SK-N-SH treated with all-trans-retinoic acid at 6 μM for 48 hours (cell line): ENCODE results near the gene STS.

ENCODE experiments used
- ARNTL ChIP-seq: fragments of 450-650 bp; formaldehyde crosslinking; IDR thresholded peaks from 2 replicates; pipeline ENCODE4 v1.5.0; 2020; ENCODE audit warnings: low read depth, mild to moderate bottlenecking, moderate library complexity, borderline replicate concordance
- CSRNP3 ChIP-seq: fragments of 250-450 bp; sonication (Bioruptor Pico); IDR thresholded peaks from 2 replicates; pipeline ENCODE4 v1.5.1; 2021; ENCODE audit warnings: mild to moderate bottlenecking, moderate library complexity
- PPARA ChIP-seq: fragments of 250-450 bp; sonication (Bioruptor Pico); IDR thresholded peaks from 2 replicates; pipeline ENCODE4 v1.5.0; 2020; ENCODE audit warnings: mild to moderate bottlenecking, borderline replicate concordance
- ZFP3 ChIP-seq: fragments of 250-450 bp; sonication (Bioruptor Pico); IDR thresholded peaks from 2 replicates; pipeline ENCODE4 v1.5.0; 2020; ENCODE audit warnings: mild to moderate bottlenecking, moderate library complexity
- ZNF8 ChIP-seq: fragments of 450-650 bp; formaldehyde crosslinking; IDR thresholded peaks from 2 replicates; pipeline ENCODE4 v1.5.0; 2020; ENCODE audit warnings: mild to moderate bottlenecking, moderate library complexity
- TF ChIP-seq, protein P1 (sequence below): fragments of 250-450 bp; sonication (Bioruptor Pico); IDR thresholded peaks from 2 replicates; pipeline ENCODE4 v1.8.0; 2021; ENCODE audit warnings: low read depth, mild to moderate bottlenecking, moderate library complexity, borderline replicate concordance
- TF ChIP-seq, protein P2 (sequence below): fragments of 250-450 bp; sonication (Bioruptor Pico); IDR thresholded peaks from 2 replicates; pipeline ENCODE4 v1.8.0; 2020; ENCODE audit warnings: mild to moderate bottlenecking, moderate library complexity, borderline replicate concordance

DNA sequence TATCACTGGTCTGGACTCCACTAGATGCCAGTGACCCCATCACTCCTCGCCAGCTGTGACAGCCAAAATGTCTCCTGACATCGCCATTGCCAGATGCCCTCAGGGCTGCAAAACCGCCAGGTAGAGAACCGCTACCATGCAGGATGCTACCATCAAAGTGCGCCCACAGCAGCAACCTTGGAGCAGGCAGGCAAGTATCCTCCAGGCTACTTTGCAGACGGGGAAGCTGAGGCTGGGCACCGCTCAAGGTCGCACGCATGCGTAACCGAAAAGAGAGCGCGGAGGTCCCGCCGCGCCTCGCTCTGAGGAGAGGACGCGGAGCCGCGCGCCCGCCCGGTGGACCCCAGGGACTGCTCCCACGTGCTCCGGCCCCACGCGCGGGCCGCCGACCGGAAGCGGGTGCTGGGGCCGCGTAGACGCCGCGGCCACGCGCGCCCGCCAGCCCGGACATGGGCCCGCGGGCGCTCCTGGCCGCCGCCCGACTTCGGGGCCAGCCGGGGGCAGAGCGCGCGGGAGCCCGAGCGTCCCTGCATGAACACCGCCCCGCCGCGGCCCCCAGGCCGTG lies at the start of gene STS:
- TF ChIP-seq, protein P1, sequence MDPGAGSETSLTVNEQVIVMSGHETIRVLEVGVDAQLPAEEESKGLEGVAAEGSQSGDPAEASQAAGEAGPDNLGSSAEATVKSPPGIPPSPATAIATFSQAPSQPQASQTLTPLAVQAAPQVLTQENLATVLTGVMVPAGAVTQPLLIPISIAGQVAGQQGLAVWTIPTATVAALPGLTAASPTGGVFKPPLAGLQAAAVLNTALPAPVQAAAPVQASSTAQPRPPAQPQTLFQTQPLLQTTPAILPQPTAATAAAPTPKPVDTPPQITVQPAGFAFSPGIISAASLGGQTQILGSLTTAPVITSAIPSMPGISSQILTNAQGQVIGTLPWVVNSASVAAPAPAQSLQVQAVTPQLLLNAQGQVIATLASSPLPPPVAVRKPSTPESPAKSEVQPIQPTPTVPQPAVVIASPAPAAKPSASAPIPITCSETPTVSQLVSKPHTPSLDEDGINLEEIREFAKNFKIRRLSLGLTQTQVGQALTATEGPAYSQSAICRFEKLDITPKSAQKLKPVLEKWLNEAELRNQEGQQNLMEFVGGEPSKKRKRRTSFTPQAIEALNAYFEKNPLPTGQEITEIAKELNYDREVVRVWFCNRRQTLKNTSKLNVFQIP (CRISPR knock-in tag): no peak
- TF ChIP-seq ZFP3 (CRISPR knock-in tag) (no peak), ARNTL (CRISPR knock-in tag) (no peak), ZNF8 (CRISPR knock-in tag) (no peak), CSRNP3 (CRISPR knock-in tag) (no peak), PPARA (CRISPR knock-in tag) (no peak)
- TF ChIP-seq, protein P2, sequence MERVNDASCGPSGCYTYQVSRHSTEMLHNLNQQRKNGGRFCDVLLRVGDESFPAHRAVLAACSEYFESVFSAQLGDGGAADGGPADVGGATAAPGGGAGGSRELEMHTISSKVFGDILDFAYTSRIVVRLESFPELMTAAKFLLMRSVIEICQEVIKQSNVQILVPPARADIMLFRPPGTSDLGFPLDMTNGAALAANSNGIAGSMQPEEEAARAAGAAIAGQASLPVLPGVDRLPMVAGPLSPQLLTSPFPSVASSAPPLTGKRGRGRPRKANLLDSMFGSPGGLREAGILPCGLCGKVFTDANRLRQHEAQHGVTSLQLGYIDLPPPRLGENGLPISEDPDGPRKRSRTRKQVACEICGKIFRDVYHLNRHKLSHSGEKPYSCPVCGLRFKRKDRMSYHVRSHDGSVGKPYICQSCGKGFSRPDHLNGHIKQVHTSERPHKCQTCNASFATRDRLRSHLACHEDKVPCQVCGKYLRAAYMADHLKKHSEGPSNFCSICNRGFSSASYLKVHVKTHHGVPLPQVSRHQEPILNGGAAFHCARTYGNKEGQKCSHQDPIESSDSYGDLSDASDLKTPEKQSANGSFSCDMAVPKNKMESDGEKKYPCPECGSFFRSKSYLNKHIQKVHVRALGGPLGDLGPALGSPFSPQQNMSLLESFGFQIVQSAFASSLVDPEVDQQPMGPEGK (CRISPR knock-in tag): no peak
